ENCODE data around the gene CYP19A1.
A peak's percentile ranks its signal among the peaks of the same experiment; 100 is the strongest.

The CYP19A1 gene

DNA sequence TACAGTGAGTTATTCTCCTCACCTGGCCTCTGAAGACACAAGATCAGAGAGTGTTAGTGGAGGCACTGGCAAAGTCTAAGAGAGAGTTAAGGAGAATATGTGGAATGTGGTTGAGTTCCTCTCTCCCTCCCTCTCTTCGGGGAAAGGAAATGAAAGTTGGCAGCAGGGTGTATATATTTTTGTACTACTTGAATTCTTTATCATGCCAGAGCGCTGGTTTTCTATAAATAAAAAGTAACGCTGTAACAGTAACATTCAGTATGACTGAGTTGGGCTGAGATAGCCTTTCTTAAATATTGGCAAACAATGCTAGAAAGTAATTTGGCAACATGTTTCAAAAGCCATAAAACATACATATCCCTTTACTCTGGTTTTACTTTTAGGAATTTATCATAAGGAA, 166.2 kb downstream of the CYP19A1 start:
- Histone ChIP-seq H3K27me3 (replicated peaks) (no peaks in the 10 kb centered on the region), H3K27ac (no peak overlapping the region), H3K4me3 (ENCODE audit: low read depth, low read length) (no peak overlapping the region), H3K36me3 (replicated peaks) (no peaks in the 10 kb centered on the region)
- in situ Hi-C loops (cut with HindIII; ENCODE audit: low pct_ligation_motif_present, low sequenced_read_pairs) = no loop called here
- no peak for DNase-seq
- TF ChIP-seq, protein P1, sequence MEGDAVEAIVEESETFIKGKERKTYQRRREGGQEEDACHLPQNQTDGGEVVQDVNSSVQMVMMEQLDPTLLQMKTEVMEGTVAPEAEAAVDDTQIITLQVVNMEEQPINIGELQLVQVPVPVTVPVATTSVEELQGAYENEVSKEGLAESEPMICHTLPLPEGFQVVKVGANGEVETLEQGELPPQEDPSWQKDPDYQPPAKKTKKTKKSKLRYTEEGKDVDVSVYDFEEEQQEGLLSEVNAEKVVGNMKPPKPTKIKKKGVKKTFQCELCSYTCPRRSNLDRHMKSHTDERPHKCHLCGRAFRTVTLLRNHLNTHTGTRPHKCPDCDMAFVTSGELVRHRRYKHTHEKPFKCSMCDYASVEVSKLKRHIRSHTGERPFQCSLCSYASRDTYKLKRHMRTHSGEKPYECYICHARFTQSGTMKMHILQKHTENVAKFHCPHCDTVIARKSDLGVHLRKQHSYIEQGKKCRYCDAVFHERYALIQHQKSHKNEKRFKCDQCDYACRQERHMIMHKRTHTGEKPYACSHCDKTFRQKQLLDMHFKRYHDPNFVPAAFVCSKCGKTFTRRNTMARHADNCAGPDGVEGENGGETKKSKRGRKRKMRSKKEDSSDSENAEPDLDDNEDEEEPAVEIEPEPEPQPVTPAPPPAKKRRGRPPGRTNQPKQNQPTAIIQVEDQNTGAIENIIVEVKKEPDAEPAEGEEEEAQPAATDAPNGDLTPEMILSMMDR (IDR thresholded peaks at IDR 0.05; ENCODE audit: low read depth, low read length, missing control alignments) = no peak

DNA sequence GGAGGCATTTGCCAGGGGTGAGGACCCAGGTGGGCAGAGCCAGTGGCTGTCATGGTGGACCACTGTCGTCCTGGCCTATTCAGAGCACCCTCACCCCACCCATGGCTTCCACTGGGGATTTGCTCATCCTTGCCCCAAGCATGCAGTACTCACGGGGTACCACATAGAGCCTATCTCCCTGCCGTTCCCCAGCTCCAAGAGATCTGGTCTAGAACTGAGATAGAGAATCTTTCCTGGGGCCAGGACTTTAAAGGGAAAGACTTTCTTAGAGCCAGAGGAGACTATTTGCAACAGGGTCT, 166.8 kb downstream of the CYP19A1 start:
- DNase-seq = no peak
- in situ Hi-C loops (cut with HindIII; ENCODE audit: low pct_ligation_motif_present, low sequenced_read_pairs) = no loop called here
- TF ChIP-seq, protein P1 (IDR thresholded peaks at IDR 0.05; ENCODE audit: low read depth, low read length, missing control alignments) = no peak
- Histone ChIP-seq H3K4me3 (ENCODE audit: low read depth, low read length) (no peak overlapping the region), H3K27ac (no peak overlapping the region), H3K36me3 (replicated peaks) (no peaks in the 10 kb centered on the region), H3K27me3 (replicated peaks) (no peaks in the 10 kb centered on the region)

DNA sequence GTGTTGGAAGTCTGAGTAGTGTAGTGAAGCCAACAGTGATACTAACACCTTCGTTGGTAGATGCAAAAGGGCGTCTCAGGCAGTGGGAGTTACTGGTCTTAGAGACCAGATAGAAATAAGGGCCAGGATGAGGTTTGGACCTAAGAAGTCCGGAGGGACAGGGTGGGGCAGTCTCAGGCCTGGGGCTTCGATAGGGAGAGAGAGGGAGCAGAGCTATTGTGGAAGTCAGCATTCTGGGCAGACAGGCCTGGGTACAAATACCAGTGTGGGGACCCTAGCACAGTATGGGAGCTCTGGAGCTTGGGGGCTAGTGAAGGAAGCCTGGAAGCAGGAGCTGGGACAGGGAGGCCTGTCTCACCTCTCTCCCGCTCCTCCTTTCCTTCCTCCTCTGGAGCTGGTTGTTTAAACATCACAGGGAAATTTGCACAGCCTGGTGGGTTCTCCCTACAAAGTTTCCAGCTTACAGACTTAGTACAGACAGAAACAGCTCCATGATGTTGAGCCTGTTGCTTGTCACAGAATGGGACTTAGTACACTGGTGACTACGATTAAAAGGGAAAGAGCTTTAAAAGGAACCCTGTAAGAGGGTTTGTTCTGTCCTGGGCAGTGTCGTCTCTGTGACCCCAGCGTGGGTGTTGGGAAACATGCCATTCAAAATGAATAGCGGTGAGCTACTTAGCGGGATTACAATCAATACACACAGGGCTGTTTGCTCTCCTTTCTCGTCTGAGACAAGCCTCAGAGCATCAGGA, 167.3 kb downstream of the CYP19A1 start:
- TF ChIP-seq, protein P1 (IDR thresholded peaks at IDR 0.05; ENCODE audit: low read depth, low read length, missing control alignments) = no peak
- no peaks in the 10 kb centered on the region for H3K36me3 ChIP-seq (replicated peaks)
- no peak overlapping the region for H3K4me3 ChIP-seq (ENCODE audit: low read depth, low read length)
- in situ Hi-C loops (cut with HindIII; ENCODE audit: low pct_ligation_motif_present, low sequenced_read_pairs) = no loop called here
- DNase-seq = no peak
- H3K27ac ChIP-seq = no peak overlapping the region
- no peaks in the 10 kb centered on the region for H3K27me3 ChIP-seq (replicated peaks)

DNA sequence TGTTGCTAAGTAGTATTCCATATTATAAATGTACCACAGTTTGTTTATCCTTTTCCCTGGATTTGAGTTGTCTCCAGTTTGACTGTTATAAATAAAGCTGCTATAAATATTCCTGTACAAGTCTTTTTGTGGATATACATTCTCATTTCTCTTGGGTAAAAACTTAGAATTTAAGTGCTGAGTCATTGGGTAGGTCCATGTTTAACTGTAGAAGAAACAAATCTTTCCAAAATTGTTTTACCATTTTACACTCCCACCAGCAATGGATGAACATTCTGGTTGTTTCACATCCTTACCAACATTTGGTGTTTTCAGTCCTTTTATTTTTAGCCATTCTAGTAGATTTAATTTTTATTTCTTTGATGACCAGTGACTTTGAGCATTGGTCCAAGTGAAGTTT, 169.7 kb downstream of the CYP19A1 start:
- Histone ChIP-seq H3K27ac (no peak overlapping the region), H3K4me3 (ENCODE audit: low read depth, low read length) (no peak overlapping the region), H3K27me3 (replicated peaks) (no peaks in the 10 kb centered on the region), H3K36me3 (replicated peaks) (no peaks in the 10 kb centered on the region)
- no peak for DNase-seq
- TF ChIP-seq, protein P1 (IDR thresholded peaks at IDR 0.05; ENCODE audit: low read depth, low read length, missing control alignments) = no peak
- in situ Hi-C loops (cut with HindIII; ENCODE audit: low pct_ligation_motif_present, low sequenced_read_pairs) = no loop called here

DNA sequence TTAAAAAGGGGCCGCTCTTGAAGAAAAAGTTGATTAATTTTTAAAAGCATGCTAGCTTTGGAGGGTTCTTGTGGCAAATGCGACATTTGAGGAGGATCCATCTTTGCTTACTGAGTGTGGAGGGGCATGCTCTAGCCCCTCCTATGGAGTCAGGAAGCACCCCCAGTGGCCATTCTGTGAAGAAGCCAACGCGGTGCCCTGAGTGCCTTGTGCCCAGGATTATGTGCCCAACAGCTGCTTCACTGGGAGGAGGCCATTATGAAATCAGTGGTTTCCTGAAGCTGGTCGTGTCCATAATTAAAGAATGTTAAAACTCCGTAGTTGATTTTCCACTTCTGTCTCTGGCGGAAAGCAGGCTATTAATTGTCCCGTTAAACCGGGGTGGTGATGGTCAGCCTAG, 174.6 kb downstream of the CYP19A1 start:
- Histone ChIP-seq H3K27me3 (replicated peaks) (no peaks in the 10 kb centered on the region), H3K4me3 (ENCODE audit: low read depth, low read length) (no peak overlapping the region), H3K36me3 (replicated peaks) (no peaks in the 10 kb centered on the region), H3K27ac (no peak overlapping the region)
- in situ Hi-C loops (cut with HindIII; ENCODE audit: low pct_ligation_motif_present, low sequenced_read_pairs) = no loop called here
- TF ChIP-seq, protein P1 (IDR thresholded peaks at IDR 0.05; ENCODE audit: low read depth, low read length, missing control alignments) = peak; percentile 24
- DNase-seq = no peak

All from brain microvascular endothelial cell (primary cell).